ENCODE results near the gene ITGAX. TPM values are rescaled to one million over a fixed set of nuclear protein-coding genes. Genes with fewer than 3 reads are reported as not detected.
"Not testable (repeated sequence)": the region's sequence is repeated elsewhere in the genome, so short reads cannot be mapped to it uniquely, and the experiment has no call there.

Gene ITGAX
- total RNA-seq, 1 donor from 2014 or later: 1.4 TPM

DNA sequence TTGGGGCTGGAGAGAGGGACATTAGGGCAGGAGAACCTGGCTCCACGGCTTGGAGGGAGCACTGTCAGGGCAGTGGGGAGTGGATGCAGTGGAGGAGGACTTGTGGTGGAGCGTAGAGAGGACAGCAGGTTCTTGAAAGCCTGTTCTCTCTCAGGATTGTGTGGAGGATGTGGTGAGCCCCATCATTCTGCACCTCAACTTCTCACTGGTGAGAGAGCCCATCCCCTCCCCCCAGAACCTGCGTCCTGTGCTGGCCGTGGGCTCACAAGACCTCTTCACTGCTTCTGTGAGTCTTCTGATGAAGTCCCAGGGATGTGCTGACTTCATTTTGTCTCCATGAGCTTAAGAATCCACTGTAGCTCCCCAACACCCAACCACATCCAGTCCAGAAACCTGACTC lies 59.7 kb downstream of the ITGAX start:
- no peak for DNase-seq
- no peak overlapping the region for H3K4me3 ChIP-seq
- peaks cover 20% of the 10 kb centered on the region for H3K27me3 ChIP-seq (ENCODE audit: low read depth)
- H3K27ac ChIP-seq (replicated peaks): no peak overlapping the region
- H3K9me3 ChIP-seq (replicated peaks): peaks cover 4% of the 10 kb centered on the region
- no peaks in the 10 kb centered on the region for H3K36me3 ChIP-seq
- intact Hi-C loops (cut with micrococcal nuclease): no loop called here
- no peaks in the 10 kb centered on the region for H3K4me1 ChIP-seq
- TF ChIP-seq, protein P1, sequence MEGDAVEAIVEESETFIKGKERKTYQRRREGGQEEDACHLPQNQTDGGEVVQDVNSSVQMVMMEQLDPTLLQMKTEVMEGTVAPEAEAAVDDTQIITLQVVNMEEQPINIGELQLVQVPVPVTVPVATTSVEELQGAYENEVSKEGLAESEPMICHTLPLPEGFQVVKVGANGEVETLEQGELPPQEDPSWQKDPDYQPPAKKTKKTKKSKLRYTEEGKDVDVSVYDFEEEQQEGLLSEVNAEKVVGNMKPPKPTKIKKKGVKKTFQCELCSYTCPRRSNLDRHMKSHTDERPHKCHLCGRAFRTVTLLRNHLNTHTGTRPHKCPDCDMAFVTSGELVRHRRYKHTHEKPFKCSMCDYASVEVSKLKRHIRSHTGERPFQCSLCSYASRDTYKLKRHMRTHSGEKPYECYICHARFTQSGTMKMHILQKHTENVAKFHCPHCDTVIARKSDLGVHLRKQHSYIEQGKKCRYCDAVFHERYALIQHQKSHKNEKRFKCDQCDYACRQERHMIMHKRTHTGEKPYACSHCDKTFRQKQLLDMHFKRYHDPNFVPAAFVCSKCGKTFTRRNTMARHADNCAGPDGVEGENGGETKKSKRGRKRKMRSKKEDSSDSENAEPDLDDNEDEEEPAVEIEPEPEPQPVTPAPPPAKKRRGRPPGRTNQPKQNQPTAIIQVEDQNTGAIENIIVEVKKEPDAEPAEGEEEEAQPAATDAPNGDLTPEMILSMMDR (IDR thresholded peaks at IDR 0.05; ENCODE audit: borderline replicate concordance): no peak

DNA sequence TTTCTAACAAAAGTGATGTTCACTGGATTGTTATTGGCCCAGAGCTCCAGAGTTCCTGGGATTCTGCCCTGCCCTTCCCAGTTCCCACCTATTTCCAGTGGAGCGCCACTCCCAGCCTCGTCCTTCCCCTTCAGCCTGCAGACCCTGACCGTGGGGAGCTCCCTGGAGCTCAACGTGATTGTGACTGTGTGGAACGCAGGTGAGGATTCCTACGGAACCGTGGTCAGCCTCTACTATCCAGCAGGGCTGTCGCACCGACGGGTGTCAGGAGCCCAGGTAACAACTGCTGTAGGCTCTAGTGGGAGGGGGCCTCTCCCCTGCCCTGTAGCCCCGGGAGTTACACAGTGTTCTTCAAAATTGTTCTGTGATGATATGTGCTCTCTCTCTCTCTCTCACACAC lies 61.4 kb downstream of the ITGAX start:
- Histone ChIP-seq H3K27me3 (ENCODE audit: low read depth) (peaks cover 15% of the 10 kb centered on the region), H3K4me1 (no peaks in the 10 kb centered on the region), H3K4me3 (no peak overlapping the region), H3K9me3 (replicated peaks) (peaks cover 4% of the 10 kb centered on the region), H3K27ac (replicated peaks) (no peak overlapping the region), H3K36me3 (no peaks in the 10 kb centered on the region)
- TF ChIP-seq, protein P1 (IDR thresholded peaks at IDR 0.05; ENCODE audit: borderline replicate concordance): no peak
- no peak for DNase-seq
- intact Hi-C loops (cut with micrococcal nuclease): no loop called here

DNA sequence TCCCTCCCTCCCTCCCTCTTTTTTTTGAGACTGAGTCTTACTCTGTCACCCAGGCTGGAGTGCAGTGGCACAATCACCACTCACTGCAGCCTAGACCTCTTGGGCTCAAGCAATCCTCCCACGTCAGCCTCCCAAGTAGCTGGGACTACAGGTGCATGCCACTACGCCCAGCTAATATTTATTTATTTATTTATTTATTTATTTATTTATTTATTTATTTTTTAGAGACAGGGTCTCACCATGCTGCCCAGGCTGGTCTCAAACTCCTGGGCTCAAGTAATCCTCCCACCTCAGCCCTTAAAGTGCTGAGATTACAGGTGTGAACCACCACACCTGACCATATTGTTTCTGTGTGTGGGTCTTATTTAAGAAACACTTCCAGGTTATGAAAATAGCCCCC lies 62.1 kb downstream of the ITGAX start:
- H3K27ac ChIP-seq (replicated peaks); DNase-seq; H3K4me3 ChIP-seq; H3K9me3 ChIP-seq (replicated peaks); H3K36me3 ChIP-seq; H3K4me1 ChIP-seq; intact Hi-C loops (cut with micrococcal nuclease): not testable (repeated sequence)
- H3K27me3 ChIP-seq (ENCODE audit: low read depth): peaks cover 15% of the 10 kb centered on the region

DNA sequence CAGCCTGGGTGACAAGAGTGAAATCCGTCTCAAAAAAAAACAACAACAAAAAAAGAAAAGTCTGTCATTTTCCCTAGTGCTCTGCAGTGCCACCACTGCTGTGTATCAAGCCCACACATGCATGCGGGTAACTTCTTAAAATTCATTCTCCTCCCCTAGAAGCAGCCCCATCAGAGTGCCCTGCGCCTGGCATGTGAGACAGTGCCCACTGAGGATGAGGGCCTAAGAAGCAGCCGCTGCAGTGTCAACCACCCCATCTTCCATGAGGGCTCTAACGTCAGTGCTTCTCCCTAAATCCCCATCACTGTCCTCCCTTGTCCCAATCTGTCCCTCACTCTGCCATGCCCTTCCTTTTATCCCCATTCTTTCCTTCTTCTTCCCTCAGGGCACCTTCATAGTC lies 62.9 kb downstream of the ITGAX start:
- intact Hi-C loops (cut with micrococcal nuclease): no loop called here
- TF ChIP-seq, protein P1 (IDR thresholded peaks at IDR 0.05; ENCODE audit: borderline replicate concordance): no peak
- H3K36me3 ChIP-seq: no peaks in the 10 kb centered on the region
- no peak for DNase-seq
- H3K4me3 ChIP-seq: no peak overlapping the region
- H3K27me3 ChIP-seq (ENCODE audit: low read depth): peaks cover 15% of the 10 kb centered on the region
- peaks cover 7% of the 10 kb centered on the region for H3K4me1 ChIP-seq
- no peak overlapping the region for H3K27ac ChIP-seq (replicated peaks)
- peaks cover 4% of the 10 kb centered on the region for H3K9me3 ChIP-seq (replicated peaks)

DNA sequence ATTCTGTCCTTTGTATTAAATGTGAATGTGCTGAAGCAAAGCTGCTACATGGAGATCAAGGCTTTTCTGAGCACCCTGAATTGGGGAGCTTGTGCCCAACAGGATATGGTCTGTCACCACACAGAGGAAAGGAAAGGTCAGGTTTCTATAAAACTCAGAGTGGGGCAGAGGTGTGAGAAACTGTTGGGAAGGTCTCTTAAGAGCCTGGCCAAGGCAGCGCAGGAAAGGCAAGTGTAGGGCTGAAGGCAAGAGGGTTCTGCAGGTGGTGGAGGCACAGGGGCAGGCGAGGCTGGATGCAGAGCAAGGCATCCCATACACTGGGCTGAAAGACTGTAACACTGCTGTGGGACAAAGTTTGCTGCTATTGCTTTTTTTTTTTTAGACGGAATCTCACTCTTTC lies 65.1 kb downstream of the ITGAX start:
- intact Hi-C loops (cut with micrococcal nuclease): no loop called here
- TF ChIP-seq, protein P1 (IDR thresholded peaks at IDR 0.05; ENCODE audit: borderline replicate concordance): no peak
- no peak overlapping the region for H3K4me3 ChIP-seq
- peaks cover 7% of the 10 kb centered on the region for H3K4me1 ChIP-seq
- peaks cover under 1% of the 10 kb centered on the region for H3K36me3 ChIP-seq
- peaks cover 15% of the 10 kb centered on the region for H3K27me3 ChIP-seq (ENCODE audit: low read depth)
- no peak overlapping the region for H3K27ac ChIP-seq (replicated peaks)
- H3K9me3 ChIP-seq (replicated peaks): peaks cover 4% of the 10 kb centered on the region
- DNase-seq: no peak

DNA sequence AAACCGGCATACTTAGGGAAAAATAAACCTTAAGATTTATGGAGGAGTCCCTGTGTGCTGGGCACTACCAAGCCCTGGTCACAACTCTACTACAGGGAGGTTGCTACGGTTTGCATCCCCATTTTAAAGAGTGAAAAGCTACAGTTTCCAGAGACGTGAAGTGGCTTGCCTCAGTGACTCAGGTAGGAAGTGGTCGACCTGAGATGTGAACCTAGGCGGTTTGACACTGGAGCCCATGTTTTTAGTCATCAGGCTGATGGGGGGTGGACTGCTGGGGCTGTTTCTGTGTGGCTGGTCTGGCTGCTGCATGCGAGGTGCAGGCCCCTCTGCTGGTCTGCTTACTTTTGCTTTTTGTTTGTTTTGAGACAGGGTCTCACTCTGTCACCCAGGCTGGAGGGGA lies 66.6 kb downstream of the ITGAX start:
- Histone ChIP-seq H3K27me3 (ENCODE audit: low read depth) (peaks cover 9% of the 10 kb centered on the region), H3K4me1 (peaks cover 20% of the 10 kb centered on the region), H3K27ac (replicated peaks) (no peak overlapping the region), H3K4me3 (no peak overlapping the region), H3K36me3 (peaks cover 13% of the 10 kb centered on the region), H3K9me3 (replicated peaks) (peaks cover 4% of the 10 kb centered on the region)
- TF ChIP-seq, protein P1 (IDR thresholded peaks at IDR 0.05; ENCODE audit: borderline replicate concordance): no peak
- intact Hi-C loops (cut with micrococcal nuclease): no loop called here
- DNase-seq: no peak

Measured in left ventricle myocardium inferior (tissue), 1 donor.